HEK293 (cell line): ENCODE results near the gene CLCN3.

Experiments
- CTCF ChIA-PET: fragments of 350-600 bp; formaldehyde crosslinking; extraction: SDS; loops from one replicate; lab custom pipeline; 2021; ENCODE audit warnings: antibody characterized with exemption; lab: Yijun Ruan, JAX
- POLR2A ChIA-PET: fragments of 300-600 bp; formaldehyde crosslinking; extraction: SDS; loops from one replicate; lab custom pipeline; 2020; ENCODE audit warnings: antibody characterized with exemption, inconsistent platforms; lab: Yijun Ruan, JAX
- H3K27ac ChIP-seq: fragments of 200-500 bp; sonication (Bioruptor generic); 2 replicates; pipeline ENCODE4 v1.5.1; 2014; ENCODE audit warnings: low read depth, low read length, control low read depth, inconsistent platforms; ENCODE audit errors: extremely low read depth
- H3K36me3 ChIP-seq, 2 experiments: fragments of 200-500 bp in 1 of 2; sonication (Bioruptor generic) in 1 of 2; 1 replicate in 1 of 2; 2 replicates in 1 of 2; pipeline ENCODE4 v1.5.1; 2014 to 2017; ENCODE audit warnings: inconsistent platforms in 2 of 2, low read length in 2 of 2; ENCODE audit not compliant: control insufficient read depth in 2 of 2, insufficient read depth in 1 of 2
- H3K4me1 ChIP-seq: fragments of 200-500 bp; sonication (Bioruptor generic); 2 replicates; pipeline ENCODE4 v1.5.1; 2014; ENCODE audit warnings: mild to moderate bottlenecking, low read length, inconsistent platforms; ENCODE audit not compliant: control insufficient read depth, insufficient read depth
- H3K4me3 ChIP-seq: 2 replicates; pipeline ENCODE4 v1.5.1; 2011; ENCODE audit warnings: low read depth, mild to moderate bottlenecking, control low read depth, low read length, moderate library complexity
- H3K9me3 ChIP-seq: fragments of 200-500 bp; sonication (Bioruptor generic); 2 replicates; pipeline ENCODE4 v1.5.1; 2014; ENCODE audit warnings: low read depth, low read length, inconsistent platforms; ENCODE audit not compliant: control insufficient read depth, insufficient read depth
- HOXA7 ChIP-seq: sonication (generic); formaldehyde crosslinking; IDR thresholded peaks from 2 replicates; pipeline ENCODE4 v1.8.1; 2022; ENCODE audit warnings: missing genetic modification reagents, borderline replicate concordance
- OSR2 ChIP-seq: fragments of 450-650 bp; formaldehyde crosslinking; IDR thresholded peaks from 2 replicates; pipeline ENCODE4 v1.5.1; 2016; ENCODE audit warnings: missing biosample characterization, missing genetic modification characterization
- RBAK ChIP-seq: fragments of 450-650 bp; formaldehyde crosslinking; IDR thresholded peaks from 2 replicates; pipeline ENCODE4 v1.5.1; 2016; ENCODE audit warnings: missing biosample characterization, missing genetic modification characterization
- WT1 ChIP-seq: fragments of 450-650 bp; formaldehyde crosslinking; IDR thresholded peaks from 2 replicates; pipeline ENCODE4 v1.5.1; 2016; ENCODE audit warnings: missing biosample characterization, missing genetic modification characterization
- ZBTB20 ChIP-seq: fragments of 450-650 bp; formaldehyde crosslinking; IDR thresholded peaks from 2 replicates; pipeline ENCODE4 v1.5.1; 2016; ENCODE audit warnings: missing biosample characterization, missing genetic modification characterization
- ZNF121 ChIP-seq: fragments of 450-650 bp; formaldehyde crosslinking; IDR thresholded peaks from 2 replicates; pipeline ENCODE4 v1.5.1; 2016; ENCODE audit warnings: missing biosample characterization, missing genetic modification characterization
- ZNF132 ChIP-seq: fragments of 450-650 bp; formaldehyde crosslinking; IDR thresholded peaks from 2 replicates; pipeline ENCODE4 v1.5.1; 2017; ENCODE audit warnings: missing biosample characterization, missing genetic modification characterization, borderline replicate concordance
- ZNF140 ChIP-seq: fragments of 450-650 bp; formaldehyde crosslinking; IDR thresholded peaks from 2 replicates; pipeline ENCODE4 v1.5.1; 2016; ENCODE audit warnings: missing biosample characterization, missing genetic modification characterization
- ZNF174 ChIP-seq: fragments of 450-650 bp; formaldehyde crosslinking; IDR thresholded peaks from 2 replicates; pipeline ENCODE4 v1.5.0; 2017; ENCODE audit warnings: missing biosample characterization, mild to moderate bottlenecking, missing genetic modification characterization
- ZNF311 ChIP-seq: fragments of 450-650 bp; formaldehyde crosslinking; IDR thresholded peaks from 2 replicates; pipeline ENCODE4 v1.5.1; 2017; ENCODE audit warnings: missing biosample characterization, missing genetic modification characterization, borderline replicate concordance
- ZNF335 ChIP-seq: fragments of 450-650 bp; formaldehyde crosslinking; conservative IDR thresholded peaks from 2 replicates; pipeline ENCODE4 v1.5.1; 2016; ENCODE audit warnings: missing biosample characterization, missing genetic modification characterization
- ZNF473 ChIP-seq: fragments of 450-650 bp; formaldehyde crosslinking; IDR thresholded peaks from 2 replicates; pipeline ENCODE4 v1.5.1; 2017; ENCODE audit warnings: missing biosample characterization, missing genetic modification characterization
- ZNF529 ChIP-seq: fragments of 450-650 bp; formaldehyde crosslinking; IDR thresholded peaks from 2 replicates; pipeline ENCODE4 v1.5.1; 2017; ENCODE audit warnings: missing genetic modification characterization, missing biosample characterization; ENCODE audit not compliant: insufficient replicate concordance
- ZNF549 ChIP-seq: fragments of 450-650 bp; IDR thresholded peaks from 2 replicates; pipeline ENCODE4 v1.5.1; 2018; ENCODE audit warnings: missing biosample characterization, missing genetic modification characterization, mild to moderate bottlenecking, inconsistent platforms, moderate library complexity
- ZNF560 ChIP-seq: fragments of 450-650 bp; formaldehyde crosslinking; IDR thresholded peaks from 2 replicates; pipeline ENCODE4 v1.5.1; 2017; ENCODE audit warnings: missing biosample characterization, missing genetic modification characterization, borderline replicate concordance
- ZNF76 ChIP-seq: fragments of 450-650 bp; formaldehyde crosslinking; IDR thresholded peaks from 2 replicates; pipeline ENCODE4; 2016; ENCODE audit warnings: low read depth, missing biosample characterization, missing genetic modification characterization, borderline replicate concordance
- TF ChIP-seq, protein P1 (sequence below): fragments of 450-650 bp; formaldehyde crosslinking; IDR thresholded peaks from 2 replicates; pipeline ENCODE4 v1.5.1; 2016; ENCODE audit warnings: missing biosample characterization, missing genetic modification characterization, low read depth
- TF ChIP-seq, protein P2 (sequence below): fragments of 450-650 bp; formaldehyde crosslinking; IDR thresholded peaks from 2 replicates; pipeline ENCODE4 v1.5.0; 2017; ENCODE audit warnings: missing biosample characterization, missing genetic modification characterization, borderline replicate concordance
- TF ChIP-seq, protein P3 (sequence below): fragments of 450-650 bp; formaldehyde crosslinking; IDR thresholded peaks from 2 replicates; pipeline ENCODE4 v1.5.1; 2017; ENCODE audit warnings: missing biosample characterization, mild to moderate bottlenecking, missing genetic modification characterization, moderate library complexity
- TF ChIP-seq, protein P4 (sequence below): fragments of 450-650 bp; IDR thresholded peaks from 2 replicates; pipeline ENCODE4 v1.5.1; 2018; ENCODE audit warnings: missing biosample characterization, mild to moderate bottlenecking, missing genetic modification characterization

CLCN3 gene

DNA sequence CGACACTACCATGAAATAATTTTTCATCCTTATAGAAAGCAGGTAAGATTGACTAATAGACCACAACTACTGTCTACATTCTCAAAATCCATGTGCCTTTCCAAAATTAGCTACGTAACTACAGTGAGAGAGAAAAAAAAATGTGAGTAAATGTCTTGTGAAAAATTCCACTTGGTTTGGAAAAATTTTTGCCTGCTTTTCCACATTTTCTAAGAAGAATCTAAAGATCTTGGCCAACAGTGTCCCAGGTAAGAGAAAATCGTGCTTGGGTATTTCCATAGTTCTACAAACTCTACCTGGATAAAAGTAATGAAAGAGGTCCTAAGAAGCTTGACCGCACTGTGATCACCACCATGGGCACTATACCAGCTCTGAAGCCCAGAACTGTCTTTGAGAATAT lies 1.4 kb upstream of the CLCN3 start:
- H3K36me3 ChIP-seq = no peaks in the 10 kb centered on the region
- H3K4me3 ChIP-seq = no peak overlapping the region
- no peaks in the 10 kb centered on the region for H3K9me3 ChIP-seq
- H3K4me1 ChIP-seq = no peaks in the 10 kb centered on the region
- H3K27ac ChIP-seq = no peak overlapping the region
- CTCF ChIA-PET = interaction anchor here (0.5 to 1.6 kb wide), 5 partner anchors 22 to 1465 kb away, joined by 3 to 5 read pairs (median 4); no protein-coding TSS in a partner anchor
- POLR2A ChIA-PET = interaction anchor here (1.1 to 2.3 kb wide), 3 partner anchors 41 to 139 kb away, joined by 3 to 11 read pairs (median 4); partner anchors contain the start of gene HPF1
- TF ChIP-seq ZNF76 (tag by site-specific recombination) (no peak), ZNF529 (tag by site-specific recombination) (no peak), WT1 (tag by site-specific recombination) (no peak), ZNF132 (tag by site-specific recombination) (no peak), OSR2 (no peak), RBAK (tag by site-specific recombination) (no peak), ZNF140 (no peak), ZNF174 (tag by site-specific recombination) (no peak), HOXA7 (no peak), ZNF549 (tag by site-specific recombination) (no peak), ZNF121 (tag by site-specific recombination) (no peak)
- TF ChIP-seq, protein P1, sequence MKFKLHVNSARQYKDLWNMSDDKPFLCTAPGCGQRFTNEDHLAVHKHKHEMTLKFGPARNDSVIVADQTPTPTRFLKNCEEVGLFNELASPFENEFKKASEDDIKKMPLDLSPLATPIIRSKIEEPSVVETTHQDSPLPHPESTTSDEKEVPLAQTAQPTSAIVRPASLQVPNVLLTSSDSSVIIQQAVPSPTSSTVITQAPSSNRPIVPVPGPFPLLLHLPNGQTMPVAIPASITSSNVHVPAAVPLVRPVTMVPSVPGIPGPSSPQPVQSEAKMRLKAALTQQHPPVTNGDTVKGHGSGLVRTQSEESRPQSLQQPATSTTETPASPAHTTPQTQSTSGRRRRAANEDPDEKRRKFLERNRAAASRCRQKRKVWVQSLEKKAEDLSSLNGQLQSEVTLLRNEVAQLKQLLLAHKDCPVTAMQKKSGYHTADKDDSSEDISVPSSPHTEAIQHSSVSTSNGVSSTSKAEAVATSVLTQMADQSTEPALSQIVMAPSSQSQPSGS = no peak
- TF ChIP-seq, protein P2, sequence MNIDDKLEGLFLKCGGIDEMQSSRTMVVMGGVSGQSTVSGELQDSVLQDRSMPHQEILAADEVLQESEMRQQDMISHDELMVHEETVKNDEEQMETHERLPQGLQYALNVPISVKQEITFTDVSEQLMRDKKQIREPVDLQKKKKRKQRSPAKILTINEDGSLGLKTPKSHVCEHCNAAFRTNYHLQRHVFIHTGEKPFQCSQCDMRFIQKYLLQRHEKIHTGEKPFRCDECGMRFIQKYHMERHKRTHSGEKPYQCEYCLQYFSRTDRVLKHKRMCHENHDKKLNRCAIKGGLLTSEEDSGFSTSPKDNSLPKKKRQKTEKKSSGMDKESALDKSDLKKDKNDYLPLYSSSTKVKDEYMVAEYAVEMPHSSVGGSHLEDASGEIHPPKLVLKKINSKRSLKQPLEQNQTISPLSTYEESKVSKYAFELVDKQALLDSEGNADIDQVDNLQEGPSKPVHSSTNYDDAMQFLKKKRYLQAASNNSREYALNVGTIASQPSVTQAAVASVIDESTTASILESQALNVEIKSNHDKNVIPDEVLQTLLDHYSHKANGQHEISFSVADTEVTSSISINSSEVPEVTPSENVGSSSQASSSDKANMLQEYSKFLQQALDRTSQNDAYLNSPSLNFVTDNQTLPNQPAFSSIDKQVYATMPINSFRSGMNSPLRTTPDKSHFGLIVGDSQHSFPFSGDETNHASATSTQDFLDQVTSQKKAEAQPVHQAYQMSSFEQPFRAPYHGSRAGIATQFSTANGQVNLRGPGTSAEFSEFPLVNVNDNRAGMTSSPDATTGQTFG (tag by site-specific recombination) = no peak

DNA sequence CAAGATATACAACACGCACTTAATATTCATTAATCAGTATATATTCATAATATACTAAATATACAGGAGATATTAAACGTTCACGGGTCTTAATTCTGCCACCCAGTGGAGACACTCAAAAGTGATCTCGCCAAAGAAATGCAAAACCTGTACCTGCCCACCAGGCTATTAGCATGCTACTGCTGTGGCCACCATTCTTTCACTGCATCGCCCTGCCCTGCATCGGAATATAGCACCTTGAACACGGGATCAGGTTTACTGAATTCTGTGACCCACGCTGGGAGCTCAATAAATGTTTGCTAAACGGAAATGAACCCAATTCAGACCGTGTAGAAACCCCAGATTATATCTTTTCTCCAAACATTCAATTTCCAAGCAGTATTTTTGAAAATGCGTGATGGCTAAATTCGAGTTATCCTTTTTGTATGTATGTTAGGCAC lies 840 bp upstream of the CLCN3 start:
- Histone ChIP-seq H3K4me3 (peak overlapping the region; percentile 63), H3K27ac (peak overlapping the region; percentile 50; the same call in 1 of the 2 replicates), H3K36me3 (no peaks in the 10 kb centered on the region), H3K9me3 (no peaks in the 10 kb centered on the region)
- ChIA-PET CTCF (interaction anchor here (0.5 to 1.6 kb wide), 6 partner anchors 21 to 1466 kb away, joined by 3 to 5 read pairs (median 4); no protein-coding TSS in a partner anchor), POLR2A (interaction anchor here (0.5 to 2.3 kb wide), 6 partner anchors 9 to 138 kb away, joined by 3 to 11 read pairs (median 3); partner anchors contain the start of gene HPF1)
- TF ChIP-seq ZNF311 (tag by site-specific recombination) = no peak
- TF ChIP-seq, protein P3, sequence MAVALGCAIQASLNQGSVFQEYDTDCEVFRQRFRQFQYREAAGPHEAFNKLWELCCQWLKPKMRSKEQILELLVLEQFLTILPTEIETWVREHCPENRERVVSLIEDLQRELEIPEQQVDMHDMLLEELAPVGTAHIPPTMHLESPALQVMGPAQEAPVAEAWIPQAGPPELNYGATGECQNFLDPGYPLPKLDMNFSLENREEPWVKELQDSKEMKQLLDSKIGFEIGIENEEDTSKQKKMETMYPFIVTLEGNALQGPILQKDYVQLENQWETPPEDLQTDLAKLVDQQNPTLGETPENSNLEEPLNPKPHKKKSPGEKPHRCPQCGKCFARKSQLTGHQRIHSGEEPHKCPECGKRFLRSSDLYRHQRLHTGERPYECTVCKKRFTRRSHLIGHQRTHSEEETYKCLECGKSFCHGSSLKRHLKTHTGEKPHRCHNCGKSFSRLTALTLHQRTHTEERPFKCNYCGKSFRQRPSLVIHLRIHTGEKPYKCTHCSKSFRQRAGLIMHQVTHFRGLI (tag by site-specific recombination) = 0 out of 2 replicates have a peak, but pooled peaks have one; percentile 10
- TF ChIP-seq ZNF473 (tag by site-specific recombination) = no peak
- TF ChIP-seq HOXA7 = no peak
- TF ChIP-seq, protein P4, sequence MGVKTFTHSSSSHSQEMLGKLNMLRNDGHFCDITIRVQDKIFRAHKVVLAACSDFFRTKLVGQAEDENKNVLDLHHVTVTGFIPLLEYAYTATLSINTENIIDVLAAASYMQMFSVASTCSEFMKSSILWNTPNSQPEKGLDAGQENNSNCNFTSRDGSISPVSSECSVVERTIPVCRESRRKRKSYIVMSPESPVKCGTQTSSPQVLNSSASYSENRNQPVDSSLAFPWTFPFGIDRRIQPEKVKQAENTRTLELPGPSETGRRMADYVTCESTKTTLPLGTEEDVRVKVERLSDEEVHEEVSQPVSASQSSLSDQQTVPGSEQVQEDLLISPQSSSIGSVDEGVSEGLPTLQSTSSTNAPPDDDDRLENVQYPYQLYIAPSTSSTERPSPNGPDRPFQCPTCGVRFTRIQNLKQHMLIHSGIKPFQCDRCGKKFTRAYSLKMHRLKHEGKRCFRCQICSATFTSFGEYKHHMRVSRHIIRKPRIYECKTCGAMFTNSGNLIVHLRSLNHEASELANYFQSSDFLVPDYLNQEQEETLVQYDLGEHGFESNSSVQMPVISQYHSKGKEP (tag by site-specific recombination) = peak; percentile 87
- TF ChIP-seq ZNF335 (tag by site-specific recombination) = peak; percentile 34; the same call in 1 of the 2 replicates
- no peak for TF ChIP-seq ZNF560 (tag by site-specific recombination)
- peak; percentile 21; the same call in 1 of the 2 replicates for TF ChIP-seq ZBTB20 (tag by site-specific recombination)
- TF ChIP-seq, all 188 proteins: peak for 4
- no peaks in the 10 kb centered on the region for H3K4me1 ChIP-seq
